GM18858 (cell line): ENCODE measurements around the gene FBXO40.

Experiments
- ATAC-seq: cut with Tn5 transposase; IDR thresholded peaks from one replicate; pipeline ENCODE4 v1.9.1; 2021; ENCODE audit not compliant: unreplicated experiment

FBXO40 gene

DNA sequence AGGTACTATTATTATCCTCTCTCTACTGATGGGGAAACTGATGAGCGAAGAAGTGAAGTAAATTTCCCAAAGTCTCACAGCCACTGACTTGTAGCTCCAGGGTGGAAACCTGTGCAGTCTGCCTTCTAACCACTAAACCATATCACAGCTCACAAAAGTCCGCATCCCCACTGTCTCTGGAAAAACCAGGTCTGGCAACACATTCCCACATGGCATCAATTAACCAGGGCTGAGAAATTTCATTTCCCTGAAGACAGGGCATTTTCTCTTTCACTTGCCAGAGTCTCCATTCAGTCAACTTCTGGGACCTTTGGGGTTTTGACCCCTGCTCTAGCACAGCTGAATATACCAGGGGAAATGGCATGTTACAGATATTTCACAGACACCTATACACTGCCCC lies 26.5 kb downstream of the FBXO40 start:
- no peak for ATAC-seq

GRCh38 chr3:121621491-121621890 lies 28.3 kb downstream of the FBXO40 start:
- ATAC-seq = no peak

DNA sequence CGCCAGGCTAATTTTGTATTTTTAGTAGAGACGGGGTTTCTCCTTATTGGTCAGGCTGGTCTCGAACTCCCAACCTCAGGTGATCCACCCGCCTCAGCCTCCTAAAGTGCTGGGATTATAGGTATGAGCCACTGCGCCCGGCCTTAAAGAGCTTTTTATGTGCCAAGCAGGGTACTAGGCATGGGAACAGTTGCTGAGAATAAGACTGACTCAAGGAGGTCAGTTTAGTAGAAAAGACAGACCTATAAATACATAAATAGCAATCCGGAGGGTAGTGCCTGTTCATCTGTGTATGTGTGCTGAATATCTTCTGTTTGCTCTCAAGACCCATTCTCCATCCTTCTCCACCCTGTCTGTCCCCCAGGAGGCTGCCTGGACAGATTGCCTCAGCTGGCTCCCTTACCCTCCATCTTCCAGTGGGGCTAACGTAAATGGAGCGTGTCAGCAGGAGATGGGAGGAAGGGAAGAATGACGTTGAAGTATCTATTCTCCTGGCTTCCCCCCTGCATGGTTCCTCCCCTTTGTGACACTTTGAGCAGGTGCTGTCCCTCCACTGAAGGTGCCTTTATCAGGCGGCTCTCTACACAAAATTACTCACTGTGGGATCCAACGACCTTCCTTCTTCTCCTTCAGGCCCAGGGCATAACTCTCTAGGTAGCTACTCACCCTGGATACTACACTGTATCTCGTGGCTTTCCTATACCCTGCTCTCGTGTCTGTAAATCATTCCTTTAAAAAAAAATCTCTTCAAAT lies 31.1 kb downstream of the FBXO40 start:
- ATAC-seq = no peak

DNA sequence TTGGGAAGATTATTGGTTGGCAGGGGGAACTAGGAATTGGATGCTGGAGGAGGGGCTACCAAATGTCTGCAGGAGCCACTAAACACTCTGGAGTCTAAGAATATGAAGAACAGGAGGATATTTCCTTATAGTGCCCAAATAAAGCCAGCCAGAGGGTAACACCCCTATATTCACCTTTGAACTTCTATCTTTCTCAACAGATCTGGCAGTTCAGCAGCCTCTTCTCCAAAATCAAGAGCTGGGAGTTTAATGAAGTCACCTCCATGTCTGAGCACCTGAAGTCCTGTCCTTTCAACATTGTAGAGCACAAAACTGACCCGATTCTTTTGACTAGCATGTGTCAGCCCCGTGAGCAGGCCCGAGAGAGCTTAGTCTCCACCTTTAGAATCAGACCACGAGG lies 33.3 kb downstream of the FBXO40 start:
- ATAC-seq = no peak

GRCh38 chr3:121627211-121627610 lies 34.0 kb downstream of the FBXO40 start:
- no peak for ATAC-seq

GRCh38 chr3:121627622-121628021 lies 34.4 kb downstream of the FBXO40 start:
- no peak for ATAC-seq

GRCh38 chr3:121629601-121630000 lies 36.4 kb downstream of the FBXO40 start:
- no peak for ATAC-seq

DNA sequence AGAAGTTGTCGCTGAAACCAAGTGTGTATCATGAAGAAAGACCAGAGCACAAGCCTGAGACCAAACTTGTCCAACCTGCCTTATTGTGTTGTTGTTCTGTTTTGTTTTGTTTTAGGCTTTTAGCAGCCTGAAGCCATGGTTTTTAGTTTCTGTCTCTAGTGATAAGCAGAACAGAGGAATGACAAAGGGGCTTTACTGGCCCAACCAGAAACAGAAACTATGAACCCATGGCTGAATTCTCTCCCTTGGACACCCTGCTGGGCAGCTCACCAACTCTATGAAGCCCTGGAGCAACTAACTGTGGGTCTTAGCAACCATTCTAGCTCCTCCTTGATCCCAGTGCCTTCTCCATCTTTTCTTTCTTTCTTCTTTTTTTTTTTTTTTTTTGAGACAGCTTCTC lies 37.2 kb downstream of the FBXO40 start:
- no peak for ATAC-seq

DNA sequence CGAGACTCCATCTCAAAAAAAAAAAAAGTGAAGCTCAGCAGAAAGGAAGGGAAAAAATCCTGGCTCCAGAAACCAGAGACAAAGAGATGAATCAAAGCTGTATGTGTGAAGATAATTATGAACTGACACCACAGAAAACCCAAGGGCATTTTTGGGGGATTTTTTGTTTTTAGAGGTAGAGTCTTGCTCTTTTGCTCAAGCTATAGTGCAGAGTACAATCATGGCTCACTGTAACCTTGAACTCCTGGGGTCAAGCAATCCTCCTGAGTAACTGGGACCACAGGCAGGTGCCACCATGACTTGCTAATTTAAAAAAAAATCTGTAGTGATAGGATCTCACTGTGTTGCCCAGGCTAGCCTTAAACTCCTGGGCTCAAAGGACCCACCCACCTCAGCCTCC lies 44.7 kb downstream of the FBXO40 start:
- no peak for ATAC-seq

DNA sequence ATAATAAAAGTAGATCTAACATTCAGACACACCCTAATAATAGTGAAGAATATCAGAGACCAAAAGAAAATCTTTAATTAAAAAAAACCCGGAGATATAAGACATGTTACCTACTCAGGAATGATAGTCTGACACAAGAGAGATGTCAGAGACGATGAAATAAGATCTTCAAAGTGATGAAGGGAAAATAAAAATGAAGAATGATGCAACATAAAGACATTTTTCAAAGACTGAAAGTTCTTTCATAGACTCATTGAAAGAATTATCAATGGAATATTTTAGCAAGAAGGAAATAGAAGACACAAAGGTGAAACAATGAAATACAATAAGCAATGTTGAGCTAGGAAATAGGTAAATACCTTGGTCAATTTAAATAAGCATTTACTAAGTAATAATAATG lies 47.9 kb downstream of the FBXO40 start:
- ATAC-seq = no peak

DNA sequence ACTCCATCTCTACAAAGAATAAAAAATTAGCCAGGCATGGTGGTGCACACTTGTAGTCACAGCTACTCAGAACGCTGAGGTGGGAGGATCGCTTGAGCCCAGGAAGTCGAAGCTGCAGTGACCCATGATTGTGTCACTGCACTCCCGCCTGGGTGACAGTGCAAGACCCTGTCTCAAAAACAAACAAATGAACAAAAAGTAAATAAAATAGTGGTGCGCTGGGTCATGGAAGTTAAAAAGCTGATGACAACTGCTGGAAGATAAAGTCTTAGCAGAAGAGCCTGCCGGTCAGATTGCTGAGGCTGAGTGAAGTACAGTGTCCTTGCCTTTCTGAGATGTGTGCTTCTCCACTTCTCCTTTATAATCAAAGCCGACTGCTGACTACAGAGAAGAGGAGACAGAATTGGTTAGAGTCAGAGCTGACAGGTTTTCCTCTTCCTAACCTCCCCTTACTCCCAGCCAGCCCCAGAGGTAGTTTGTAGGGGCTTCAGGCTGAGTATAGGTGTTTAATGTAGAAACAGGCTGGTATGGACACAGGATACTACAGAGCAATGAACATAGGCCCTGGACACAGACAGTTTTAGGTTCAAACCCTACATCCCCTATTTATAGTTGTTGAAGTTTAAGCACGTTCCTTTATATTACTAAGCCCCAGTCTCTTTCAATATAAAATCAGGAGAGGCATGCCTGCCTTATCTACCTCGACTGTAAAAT lies 49.6 kb downstream of the FBXO40 start:
- no peak for ATAC-seq

DNA sequence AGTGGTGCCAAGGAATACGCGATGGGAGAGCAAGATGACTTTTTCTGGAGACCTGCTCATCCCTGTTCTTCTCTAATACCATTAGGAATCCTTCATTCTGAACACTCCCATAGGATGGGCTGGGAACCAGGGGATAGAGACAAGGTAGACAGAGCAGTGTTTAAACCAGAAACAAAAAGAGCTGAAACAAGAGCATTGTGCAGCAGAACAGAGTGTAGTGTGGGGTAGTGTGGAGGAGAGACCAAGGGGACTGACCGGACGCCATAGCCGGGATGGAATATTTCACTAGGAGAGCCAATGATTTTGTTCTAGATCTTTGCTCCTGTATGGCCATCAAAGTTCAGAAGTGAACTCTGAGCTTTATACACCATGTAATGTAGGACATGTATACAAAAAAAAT lies 51.9 kb downstream of the FBXO40 start:
- no peak for ATAC-seq

GRCh38 chr3:121648219-121648958 lies 55.2 kb downstream of the FBXO40 start:
- no peak for ATAC-seq

- no peak for ATAC-seq
Observed at GRCh38 chr3:121649645-121650044, 56.5 kb downstream of the FBXO40 start.

- ATAC-seq = no peak
Observed at GRCh38 chr3:121651684-121652083, 58.5 kb downstream of the FBXO40 start.

GRCh38 chr3:121654493-121655385 lies 61.6 kb downstream of the FBXO40 start:
- ATAC-seq = no peak

DNA sequence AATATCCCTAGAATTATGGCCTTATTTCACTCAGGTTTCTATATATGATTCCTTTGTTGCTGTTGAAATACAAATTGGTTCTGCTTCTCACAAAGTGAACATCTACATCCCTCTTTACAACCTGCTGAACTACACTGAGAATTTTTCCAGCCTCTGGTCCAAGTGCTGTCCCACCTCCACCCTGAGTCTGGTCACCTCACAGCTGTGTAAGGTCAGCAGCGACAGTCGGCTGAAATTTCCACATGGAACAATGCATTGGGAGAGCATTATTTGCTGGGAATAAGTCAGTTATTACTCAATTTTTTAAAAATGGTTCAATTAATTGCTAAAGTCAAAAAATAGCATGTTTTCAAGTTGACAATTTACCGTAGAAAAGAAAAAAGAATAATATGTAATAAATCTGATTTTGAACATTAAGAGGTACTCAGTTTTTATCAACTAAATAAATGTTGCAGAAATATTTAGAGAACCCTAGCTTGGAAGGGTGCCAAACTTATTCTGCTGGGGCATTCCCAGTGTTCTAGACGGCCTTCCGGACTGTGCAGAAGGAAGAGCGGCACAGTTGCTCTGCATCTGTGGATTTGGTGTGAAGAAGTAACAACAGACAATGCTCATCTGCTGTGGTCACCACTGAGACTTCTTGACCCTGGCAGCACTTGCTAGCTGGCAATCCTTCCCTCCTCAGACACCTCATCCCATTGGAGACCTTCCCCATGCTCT lies 65.7 kb downstream of the FBXO40 start:
- ATAC-seq = no peak

- no peak for ATAC-seq
Observed at GRCh38 chr3:121659586-121659985, 66.4 kb downstream of the FBXO40 start.

DNA sequence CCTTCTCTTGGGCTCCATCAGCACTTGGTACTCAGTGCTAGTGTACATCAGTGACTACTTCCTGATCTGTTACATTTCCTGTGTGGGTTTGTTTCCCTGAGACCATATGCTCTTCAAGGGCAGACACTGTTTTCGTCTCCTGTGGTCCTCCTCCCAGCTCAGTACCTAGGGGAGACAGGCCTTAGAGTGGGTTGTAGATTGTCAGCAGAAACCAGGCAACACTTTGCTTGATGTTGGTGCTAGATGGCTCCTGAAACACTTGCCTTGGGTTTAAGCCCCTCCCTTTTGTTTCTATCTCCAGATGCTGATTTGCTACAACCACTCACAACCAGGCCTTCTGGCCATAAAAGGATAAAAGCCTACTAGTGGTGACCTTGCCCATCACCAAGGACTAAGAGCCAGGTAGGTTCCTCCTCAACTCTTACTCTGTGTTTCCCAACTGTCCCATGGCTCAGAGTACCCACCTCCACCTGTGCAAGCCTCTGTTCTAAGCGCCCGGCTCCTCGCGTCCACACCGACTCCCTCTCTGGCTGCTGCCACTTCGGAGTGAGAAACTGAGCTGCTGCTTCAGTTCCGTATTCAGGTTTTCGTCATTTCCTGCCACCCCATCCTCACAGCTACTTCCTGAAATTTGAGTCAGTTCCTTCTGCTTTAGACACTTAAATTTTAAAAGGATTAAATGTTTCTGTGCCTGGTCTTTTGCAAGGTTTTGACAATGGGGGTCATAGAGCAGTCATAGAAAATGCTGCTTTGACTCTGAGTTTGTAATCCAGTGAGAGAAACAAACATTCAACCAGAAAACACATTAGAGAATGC lies 67.4 kb downstream of the FBXO40 start, which contains the start of gene HCLS1:
HCLS1 (minus strand) TSS at position 548 of the 816 bp plus-strand sequence. CDS start 2,556 bp downstream, outside the sequence.
- peak; percentile 73 for ATAC-seq
